Bronchial epithelial cell (primary cell): Measurements from ENCODE around the gene MBNL2. TPM values are rescaled to one million over a fixed set of nuclear protein-coding genes. Genes with fewer than 3 reads are reported as not detected.

Experiments used
- DNase-seq: peaks from one replicate; pipeline ENCODE4 v3.0.0-alpha.2; 2010; ENCODE audit warnings: low read depth
- FAIRE-seq: peaks from 2 replicates; lab custom pipeline; 2011; peaks lifted over from hg19 to GRCh38; lab: Jason Lieb, UNC
- H3K27me3 ChIP-seq: 2 replicates; pipeline ENCODE4 v1.5.1; 2011; ENCODE audit warnings: low read length; ENCODE audit not compliant: control insufficient read depth, insufficient read depth
- H3K36me3 ChIP-seq: 2 replicates; pipeline ENCODE4 v1.5.1; 2011; ENCODE audit warnings: low read length; ENCODE audit not compliant: control insufficient read depth, insufficient read depth
- H3K4me3 ChIP-seq: 2 replicates; pipeline ENCODE4 v1.5.1; 2011; ENCODE audit warnings: mild to moderate bottlenecking, low read depth, low read length, control low read depth
- total RNA-seq: library from RNA; depleted of rRNA; stranded (reverse); fragments of >200 nt; gene quantifications from 2 replicates; pipeline ENCODE4 v1.2.1, GENCODE V29; 2014
- TF ChIP-seq, protein P1 (sequence below): IDR thresholded peaks from 2 replicates; pipeline ENCODE4 v1.5.1; 2011; ENCODE audit warnings: mild to moderate bottlenecking, moderate library complexity, low read length, control low read depth, inconsistent platforms; ENCODE audit not compliant: insufficient read depth, severe bottlenecking

The MBNL2 gene
- total RNA-seq, 1 donor from 2014 or later = 12.4 TPM

DNA sequence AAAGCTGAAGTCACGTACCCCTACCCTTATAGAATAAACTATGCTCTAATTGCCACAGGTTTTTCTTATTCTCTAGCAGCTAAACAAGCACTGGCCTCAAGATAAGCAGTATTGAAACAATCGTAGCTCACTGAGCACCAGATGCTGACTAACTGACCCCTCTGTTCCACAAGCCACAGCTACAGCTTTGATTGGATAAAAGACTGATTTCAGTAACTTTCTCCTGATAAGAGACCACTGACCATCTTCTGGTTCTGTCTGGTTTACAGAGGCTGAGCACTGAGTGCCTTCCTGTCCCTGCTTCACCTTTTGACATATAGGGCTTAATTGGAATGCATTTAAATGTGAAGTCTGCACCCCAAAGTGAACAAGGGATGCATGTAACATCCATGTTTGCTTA lies 203.5 kb downstream of the MBNL2 start:
- TF ChIP-seq, protein P1, sequence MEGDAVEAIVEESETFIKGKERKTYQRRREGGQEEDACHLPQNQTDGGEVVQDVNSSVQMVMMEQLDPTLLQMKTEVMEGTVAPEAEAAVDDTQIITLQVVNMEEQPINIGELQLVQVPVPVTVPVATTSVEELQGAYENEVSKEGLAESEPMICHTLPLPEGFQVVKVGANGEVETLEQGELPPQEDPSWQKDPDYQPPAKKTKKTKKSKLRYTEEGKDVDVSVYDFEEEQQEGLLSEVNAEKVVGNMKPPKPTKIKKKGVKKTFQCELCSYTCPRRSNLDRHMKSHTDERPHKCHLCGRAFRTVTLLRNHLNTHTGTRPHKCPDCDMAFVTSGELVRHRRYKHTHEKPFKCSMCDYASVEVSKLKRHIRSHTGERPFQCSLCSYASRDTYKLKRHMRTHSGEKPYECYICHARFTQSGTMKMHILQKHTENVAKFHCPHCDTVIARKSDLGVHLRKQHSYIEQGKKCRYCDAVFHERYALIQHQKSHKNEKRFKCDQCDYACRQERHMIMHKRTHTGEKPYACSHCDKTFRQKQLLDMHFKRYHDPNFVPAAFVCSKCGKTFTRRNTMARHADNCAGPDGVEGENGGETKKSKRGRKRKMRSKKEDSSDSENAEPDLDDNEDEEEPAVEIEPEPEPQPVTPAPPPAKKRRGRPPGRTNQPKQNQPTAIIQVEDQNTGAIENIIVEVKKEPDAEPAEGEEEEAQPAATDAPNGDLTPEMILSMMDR = no peak
- FAIRE-seq (no peak), DNase-seq (no peak)
- H3K4me3 ChIP-seq = no peak overlapping the region
- no peaks in the 10 kb centered on the region for H3K36me3 ChIP-seq
- no peaks in the 10 kb centered on the region for H3K27me3 ChIP-seq

- DNase-seq = no peak
- TF ChIP-seq, protein P1 = no peak
- no peak for FAIRE-seq
- H3K36me3 ChIP-seq = no peaks in the 10 kb centered on the region
- H3K27me3 ChIP-seq = no peaks in the 10 kb centered on the region
- H3K4me3 ChIP-seq = no peak overlapping the region
These were observed 204.6 kb downstream of the MBNL2 start for GRCh38 chr13:97426695-97427094.

DNA sequence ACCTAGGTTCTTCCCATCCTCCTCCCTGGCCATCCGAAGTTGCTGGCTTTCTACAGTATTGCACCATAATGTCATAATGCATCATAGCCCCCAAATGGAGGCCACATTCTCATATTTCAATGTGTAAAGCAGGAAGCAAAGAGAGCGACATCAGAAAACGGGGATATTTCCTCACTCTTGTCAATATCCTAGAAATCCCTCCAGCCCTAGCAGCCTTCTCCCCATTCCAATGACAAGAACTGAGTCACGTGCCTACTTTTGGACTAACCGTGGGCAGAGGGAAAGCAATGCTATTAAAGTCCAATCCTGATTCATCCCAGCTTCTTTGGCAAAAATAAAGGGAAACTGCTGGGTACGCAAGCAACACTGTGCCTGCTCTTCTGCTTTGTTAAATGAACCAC lies 207.5 kb downstream of the MBNL2 start:
- FAIRE-seq (no peak), DNase-seq (peak; percentile 0)
- TF ChIP-seq, protein P1 = no peak
- Histone ChIP-seq H3K4me3 (no peak overlapping the region), H3K27me3 (no peaks in the 10 kb centered on the region), H3K36me3 (no peaks in the 10 kb centered on the region)

DNA sequence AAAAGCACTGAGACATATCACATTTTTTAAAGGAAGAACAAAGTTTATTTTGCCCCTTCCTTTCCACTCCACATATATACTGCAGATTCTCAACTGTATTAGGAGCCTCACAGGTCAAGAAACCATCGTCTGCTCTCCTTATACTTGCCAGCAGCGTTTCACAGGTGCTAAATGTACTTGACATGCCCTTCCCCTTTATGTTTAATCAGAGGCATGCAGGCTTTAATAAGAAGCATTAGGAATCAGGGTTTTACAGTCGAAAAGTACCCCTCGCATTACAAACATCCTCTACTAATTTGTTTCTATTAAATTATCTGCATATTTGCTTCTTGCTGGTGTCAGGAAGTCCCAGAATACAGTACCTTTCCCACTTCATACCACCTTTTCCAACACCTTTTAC lies 208.2 kb downstream of the MBNL2 start:
- DNase-seq (no peak), FAIRE-seq (no peak)
- Histone ChIP-seq H3K27me3 (no peaks in the 10 kb centered on the region), H3K36me3 (no peaks in the 10 kb centered on the region), H3K4me3 (no peak overlapping the region)
- TF ChIP-seq, protein P1 = no peak

GRCh38 chr13:97431171-97431764 lies 209.1 kb downstream of the MBNL2 start:
- H3K36me3 ChIP-seq = no peaks in the 10 kb centered on the region
- no peaks in the 10 kb centered on the region for H3K27me3 ChIP-seq
- FAIRE-seq = no peak
- TF ChIP-seq, protein P1 = no peak
- no peak for DNase-seq
- H3K4me3 ChIP-seq = no peak overlapping the region
